GM23338 (cell line): ENCODE results near the gene GPC6. TPM values are rescaled to one million over a fixed set of nuclear protein-coding genes. Genes with fewer than 3 reads are reported as not detected.

Experiments
- ATAC-seq: fragments of 200-7000 bp; cut with Tn5 transposase; 3 replicates; pipeline ENCODE4 v1.9.1; 2020
- DNase-seq: peaks from one replicate; pipeline ENCODE4 v3.0.0-alpha.2; 2015; ENCODE audit warnings: low spot score
- H2AFZ ChIP-seq: fragments of 200-600 bp; sonication (generic); 2 replicates; pipeline ENCODE4 v1.8.0; 2016; ENCODE audit warnings: antibody characterized with exemption, mild to moderate bottlenecking, moderate library complexity
- H3F3A ChIP-seq: fragments of 200-600 bp; sonication (generic); replicated peaks from 2 replicates; pipeline ENCODE4 v1.8.0; 2017; ENCODE audit warnings: antibody characterized with exemption, mixed run types, low read depth
- H3K27ac ChIP-seq: fragments of 200-600 bp; sonication (generic); 2 replicates; pipeline ENCODE4 v1.6.1; 2016; ENCODE audit warnings: low read depth
- H3K27me3 ChIP-seq: fragments of 200-600 bp; sonication (generic); 2 replicates; pipeline ENCODE4 v1.8.0; 2016; ENCODE audit warnings: mild to moderate bottlenecking, mixed run types, moderate library complexity; ENCODE audit not compliant: insufficient read depth
- H3K36me3 ChIP-seq: fragments of 200-600 bp; sonication (generic); 2 replicates; pipeline ENCODE4 v1.8.0; 2016; ENCODE audit warnings: mild to moderate bottlenecking; ENCODE audit not compliant: insufficient read depth
- H3K4me1 ChIP-seq: fragments of 200-600 bp; sonication (generic); 2 replicates; pipeline ENCODE4 v1.8.0; 2016; ENCODE audit warnings: mild to moderate bottlenecking, moderate library complexity; ENCODE audit not compliant: insufficient read depth
- H3K4me2 ChIP-seq: fragments of 200-600 bp; sonication (generic); 2 replicates; pipeline ENCODE4 v1.7.1; 2017; ENCODE audit warnings: mixed run types
- H3K4me3 ChIP-seq: fragments of 200-600 bp; sonication (generic); 2 replicates; pipeline ENCODE4 v1.6.1; 2016; ENCODE audit warnings: mixed run types
- H3K79me2 ChIP-seq: fragments of 200-600 bp; sonication (generic); replicated peaks from 2 replicates; pipeline ENCODE4 v1.8.0; 2017; ENCODE audit warnings: mild to moderate bottlenecking; ENCODE audit not compliant: insufficient read depth
- H3K9me2 ChIP-seq: fragments of 200-600 bp; sonication (generic); 2 replicates; pipeline ENCODE4 v1.8.0; 2017; ENCODE audit not compliant: insufficient read depth
- H4K20me1 ChIP-seq: fragments of 200-600 bp; sonication (generic); replicated peaks from 2 replicates; pipeline ENCODE4 v1.8.0; 2017; ENCODE audit warnings: mild to moderate bottlenecking; ENCODE audit not compliant: insufficient read depth
- H3K27ac Mint-ChIP-seq: 2 replicates; pipeline ENCODE4 v1.8.0; 2020; ENCODE audit warnings: inconsistent platforms, mild to moderate bottlenecking, moderate library complexity, mixed read lengths
- H3K27me3 Mint-ChIP-seq: 3 replicates; pipeline ENCODE4 v1.8.0; 2022; ENCODE audit warnings: low read depth, mild to moderate bottlenecking, moderate library complexity, mixed read lengths, inconsistent platforms; ENCODE audit not compliant: insufficient read depth, poor library complexity
- H3K36me3 Mint-ChIP-seq: 3 replicates; pipeline ENCODE4 v1.8.0; 2021; ENCODE audit warnings: low read depth, mild to moderate bottlenecking, inconsistent platforms, moderate library complexity, mixed read lengths
- H3K4me1 Mint-ChIP-seq: 3 replicates; pipeline ENCODE4 v1.8.0; 2020; ENCODE audit warnings: mild to moderate bottlenecking, inconsistent platforms, mixed read lengths
- H3K4me3 Mint-ChIP-seq: 3 replicates; pipeline ENCODE4 v1.8.0; 2021; ENCODE audit warnings: moderate library complexity, mild to moderate bottlenecking, inconsistent platforms, mixed read lengths
- H3K9me3 Mint-ChIP-seq: 3 replicates; pipeline ENCODE4 v1.8.0; 2020; ENCODE audit warnings: moderate library complexity, mild to moderate bottlenecking, inconsistent platforms, mixed read lengths
- CREB1 ChIP-seq: fragments of 250-450 bp; sonication (Bioruptor Pico); IDR thresholded peaks from 2 replicates; pipeline ENCODE4 v1.5.0; 2020; ENCODE audit warnings: low read depth, mild to moderate bottlenecking, moderate library complexity
- EZH2phosphoT487 ChIP-seq: fragments of 200-600 bp; sonication (generic); IDR thresholded peaks from one replicate; pipeline ENCODE4 v1.8.1; 2018; ENCODE audit warnings: antibody characterized with exemption; ENCODE audit not compliant: unreplicated experiment
- JUNB ChIP-seq: IDR thresholded peaks from one replicate; pipeline ENCODE4 v1.6.1; 2016; ENCODE audit warnings: antibody characterized with exemption; ENCODE audit not compliant: unreplicated experiment
- POLR2AphosphoS5 ChIP-seq: IDR thresholded peaks from 2 replicates; pipeline ENCODE4 v1.6.1; 2016; ENCODE audit warnings: antibody characterized with exemption, low read depth
- REST ChIP-seq: IDR thresholded peaks from one replicate; pipeline ENCODE4 v1.6.1; 2018; ENCODE audit warnings: antibody characterized with exemption; ENCODE audit not compliant: unreplicated experiment
- STAT1 ChIP-seq: IDR thresholded peaks from one replicate; pipeline ENCODE4 v1.6.1; 2016; ENCODE audit warnings: antibody characterized with exemption; ENCODE audit not compliant: unreplicated experiment
- ZNF114 ChIP-seq: fragments of 250-450 bp; sonication (Bioruptor Pico); IDR thresholded peaks from 2 replicates; pipeline ENCODE4 v1.5.0; 2020; ENCODE audit warnings: mild to moderate bottlenecking, moderate library complexity
- ZNF331 ChIP-seq: fragments of 250-450 bp; sonication (Bioruptor Pico); IDR thresholded peaks from 2 replicates; pipeline ENCODE4 v1.5.0; 2020; ENCODE audit warnings: low read depth, mild to moderate bottlenecking, moderate library complexity
- ZNF462 ChIP-seq: fragments of 250-450 bp; sonication (Bioruptor Pico); IDR thresholded peaks from 2 replicates; pipeline ENCODE4 v1.5.0; 2020; ENCODE audit warnings: mild to moderate bottlenecking, moderate library complexity
- polyA plus RNA-seq: library from polyadenylated mRNA; unstranded; fragments of >200 nt; fragmentation: Nextera tagmentation; extraction: Ambion mirVana; gene quantifications from 2 replicates; pipeline ENCODE4 v1.2.1, GENCODE V29; 2016
- total RNA-seq: library from RNA; depleted of rRNA; stranded (reverse); fragments of >200 nt; shearing (Covaris generic); gene quantifications from 2 replicates; pipeline ENCODE4 v1.2.3, GENCODE V29; 2014

Gene GPC6
- total and polyA plus RNA-seq, 2 experiments from 2014 or later, result 6.4 to 28.6 TPM

GRCh38 chr13:93235258-93236015 is 8.8 kb downstream of the GPC6 start:
- H3K27ac Mint-ChIP-seq, result no peak overlapping the region
- peaks cover 44% of the 10 kb centered on the region for H3K4me1 Mint-ChIP-seq
- peaks cover 11% of the 10 kb centered on the region for H4K20me1 ChIP-seq
- peaks cover 44% of the 10 kb centered on the region for H3K36me3 Mint-ChIP-seq
- peak overlapping the region; percentile 47; the same call in 1 of the 2 replicates for H3K4me2 ChIP-seq
- H3K4me1 ChIP-seq, result peaks cover 47% of the 10 kb centered on the region
- DNase-seq (no peak), ATAC-seq (peak; percentile 15; the same call in 1 of the 3 replicates)
- H3K27ac ChIP-seq, result no peak overlapping the region
- peaks cover 6% of the 10 kb centered on the region; the same call in 1 of the 2 replicates for H3K36me3 ChIP-seq
- no peaks in the 10 kb centered on the region for H3K9me2 ChIP-seq
- H3K79me2 ChIP-seq, result peaks cover 92% of the 10 kb centered on the region
- H3K27me3 ChIP-seq, result 0 out of 2 replicates have a peak, but pooled peaks cover 4% of the 10 kb centered on the region
- H3K4me3 Mint-ChIP-seq, result no peak overlapping the region; the same call in 2 of the 3 replicates
- peaks cover 16% of the 10 kb centered on the region for H3K9me3 Mint-ChIP-seq
- TF ChIP-seq ZNF331 (CRISPR knock-in tag), result no peak
- H2AFZ ChIP-seq, result no peak overlapping the region
- H3K27me3 Mint-ChIP-seq, result peaks cover 5% of the 10 kb centered on the region
- H3F3A ChIP-seq, result no peaks in the 10 kb centered on the region
- H3K4me3 ChIP-seq, result no peak overlapping the region

DNA sequence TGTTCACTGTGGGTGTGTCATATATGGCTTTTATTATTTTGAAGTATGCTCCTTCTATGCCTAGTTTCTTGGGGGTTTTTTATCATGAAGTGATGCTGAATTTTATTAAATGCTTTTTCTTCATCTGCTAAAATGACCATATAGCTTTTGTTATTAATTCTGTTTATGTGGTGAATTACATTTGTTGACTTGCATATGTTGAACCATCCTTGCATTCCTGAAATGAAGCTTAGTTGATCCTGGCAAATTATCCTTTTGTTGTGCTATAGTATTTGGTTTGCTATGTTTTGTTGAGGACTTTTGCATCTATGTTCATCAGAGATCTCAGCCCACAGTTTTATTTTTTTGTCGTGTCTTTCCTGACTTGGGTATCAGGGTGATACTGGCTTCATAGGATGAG is 12.1 kb downstream of the GPC6 start:
- peaks cover 6% of the 10 kb centered on the region; the same call in 1 of the 2 replicates for H3K36me3 ChIP-seq
- Mint-ChIP-seq H3K27ac (no peak overlapping the region), H3K4me1 (peaks cover 28% of the 10 kb centered on the region), H3K36me3 (peaks cover 46% of the 10 kb centered on the region), H3K27me3 (peaks cover 6% of the 10 kb centered on the region), H3K4me3 (no peak overlapping the region), H3K9me3 (peaks cover 16% of the 10 kb centered on the region)
- H3K4me3 ChIP-seq, result no peak overlapping the region
- DNase-seq (no peak), ATAC-seq (no peak)
- no peak overlapping the region for H3K27ac ChIP-seq
- peaks cover 24% of the 10 kb centered on the region for H3K4me1 ChIP-seq
- H3K4me2 ChIP-seq, result no peak overlapping the region
- peaks cover 94% of the 10 kb centered on the region for H3K79me2 ChIP-seq
- no peaks in the 10 kb centered on the region for H3K27me3 ChIP-seq
- peaks cover 11% of the 10 kb centered on the region for H4K20me1 ChIP-seq
- H3F3A ChIP-seq, result no peaks in the 10 kb centered on the region
- peaks cover 3% of the 10 kb centered on the region; the same call in 1 of the 2 replicates for H3K9me2 ChIP-seq
- no peak overlapping the region for H2AFZ ChIP-seq
- TF ChIP-seq JUNB (no peak), EZH2phosphoT487 (no peak), REST (no peak), ZNF462 (CRISPR knock-in tag) (no peak), STAT1 (no peak), POLR2AphosphoS5 (no peak), CREB1 (CRISPR knock-in tag) (no peak), ZNF114 (CRISPR knock-in tag) (no peak)
